LNCaP clone FGC (cell line): ENCODE results near the gene PTRH2.

ENCODE experiments used
- DNase-seq: peaks from one replicate; pipeline ENCODE4 v3.0.0-alpha.2; 2011; ENCODE audit warnings: low read depth
- H3K4me3 ChIP-seq: 2 replicates; pipeline ENCODE4 v1.5.1; 2011; ENCODE audit warnings: mild to moderate bottlenecking, low read depth, low read length, control low read depth
- TF ChIP-seq, protein P1 (sequence below): IDR thresholded peaks from 2 replicates; pipeline ENCODE4 v1.5.1; 2012; ENCODE audit warnings: mild to moderate bottlenecking; ENCODE audit not compliant: control insufficient read depth, insufficient read depth; ENCODE audit errors: extremely low read depth

PTRH2 gene

DNA sequence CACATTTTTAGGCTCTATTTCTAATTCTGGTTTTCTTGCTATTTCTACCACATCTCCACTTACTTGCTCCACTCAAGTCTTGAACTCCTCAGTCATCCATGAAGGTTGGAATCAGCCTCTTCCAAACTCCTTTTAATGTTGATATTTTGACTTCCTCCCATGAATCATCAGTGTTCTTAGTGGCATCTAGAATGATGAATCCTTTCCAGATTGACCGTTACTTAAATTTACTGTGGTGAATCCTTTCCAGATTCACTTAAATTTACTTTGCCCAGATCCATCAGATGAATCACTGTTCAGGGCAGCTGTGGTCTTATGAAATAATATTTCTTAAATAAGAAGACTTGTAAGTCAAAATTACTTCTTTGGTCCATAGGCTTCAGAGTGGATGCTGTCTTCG is 55.1 kb downstream of the PTRH2 start:
- TF ChIP-seq, protein P1, sequence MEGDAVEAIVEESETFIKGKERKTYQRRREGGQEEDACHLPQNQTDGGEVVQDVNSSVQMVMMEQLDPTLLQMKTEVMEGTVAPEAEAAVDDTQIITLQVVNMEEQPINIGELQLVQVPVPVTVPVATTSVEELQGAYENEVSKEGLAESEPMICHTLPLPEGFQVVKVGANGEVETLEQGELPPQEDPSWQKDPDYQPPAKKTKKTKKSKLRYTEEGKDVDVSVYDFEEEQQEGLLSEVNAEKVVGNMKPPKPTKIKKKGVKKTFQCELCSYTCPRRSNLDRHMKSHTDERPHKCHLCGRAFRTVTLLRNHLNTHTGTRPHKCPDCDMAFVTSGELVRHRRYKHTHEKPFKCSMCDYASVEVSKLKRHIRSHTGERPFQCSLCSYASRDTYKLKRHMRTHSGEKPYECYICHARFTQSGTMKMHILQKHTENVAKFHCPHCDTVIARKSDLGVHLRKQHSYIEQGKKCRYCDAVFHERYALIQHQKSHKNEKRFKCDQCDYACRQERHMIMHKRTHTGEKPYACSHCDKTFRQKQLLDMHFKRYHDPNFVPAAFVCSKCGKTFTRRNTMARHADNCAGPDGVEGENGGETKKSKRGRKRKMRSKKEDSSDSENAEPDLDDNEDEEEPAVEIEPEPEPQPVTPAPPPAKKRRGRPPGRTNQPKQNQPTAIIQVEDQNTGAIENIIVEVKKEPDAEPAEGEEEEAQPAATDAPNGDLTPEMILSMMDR = no peak
- DNase-seq = no peak
- H3K4me3 ChIP-seq = no peak overlapping the region

DNA sequence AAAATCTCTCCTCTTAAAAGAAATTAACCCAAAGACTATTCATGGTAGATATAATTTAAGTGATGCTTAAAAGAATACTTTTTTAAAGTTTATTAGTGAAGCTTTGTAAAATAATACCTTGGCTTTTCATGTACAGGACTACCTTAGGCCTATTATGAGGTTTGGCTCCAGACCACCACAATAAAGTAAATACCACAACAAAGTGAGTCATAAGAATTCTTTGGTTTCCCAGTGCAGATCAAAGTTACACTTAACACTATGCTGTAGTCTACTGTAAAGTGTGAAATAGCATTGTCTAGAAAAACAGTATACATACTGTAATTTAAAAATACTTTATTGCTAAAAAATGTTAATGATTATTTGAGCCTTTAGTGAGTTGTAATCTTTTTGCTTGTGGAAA is 55.9 kb downstream of the PTRH2 start:
- TF ChIP-seq, protein P1 = no peak
- H3K4me3 ChIP-seq = no peak overlapping the region

DNA sequence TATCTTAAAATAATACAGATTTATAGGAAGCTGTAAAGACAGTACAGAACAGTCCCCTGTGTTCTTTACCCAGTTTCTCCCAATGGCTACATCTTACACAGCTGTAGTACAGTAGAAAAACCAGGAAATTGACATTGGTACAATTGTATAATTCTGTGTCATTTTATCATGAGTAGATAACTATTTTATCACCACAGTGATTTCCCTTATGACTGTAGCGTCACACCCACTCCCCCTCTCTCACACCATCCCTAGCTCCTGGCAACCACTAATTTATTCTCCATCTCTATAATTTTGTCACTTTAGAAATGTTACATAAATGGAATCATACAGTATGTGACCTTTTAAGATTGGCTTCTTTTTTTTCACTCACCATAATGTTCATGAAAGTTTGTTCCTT is 56.6 kb downstream of the PTRH2 start:
- H3K4me3 ChIP-seq = no peak overlapping the region
- no peak for DNase-seq
- TF ChIP-seq, protein P1 = no peak

More for the DNA sequence above, 55.9 kb downstream of the PTRH2 start:
- DNase-seq = no peak

DNA sequence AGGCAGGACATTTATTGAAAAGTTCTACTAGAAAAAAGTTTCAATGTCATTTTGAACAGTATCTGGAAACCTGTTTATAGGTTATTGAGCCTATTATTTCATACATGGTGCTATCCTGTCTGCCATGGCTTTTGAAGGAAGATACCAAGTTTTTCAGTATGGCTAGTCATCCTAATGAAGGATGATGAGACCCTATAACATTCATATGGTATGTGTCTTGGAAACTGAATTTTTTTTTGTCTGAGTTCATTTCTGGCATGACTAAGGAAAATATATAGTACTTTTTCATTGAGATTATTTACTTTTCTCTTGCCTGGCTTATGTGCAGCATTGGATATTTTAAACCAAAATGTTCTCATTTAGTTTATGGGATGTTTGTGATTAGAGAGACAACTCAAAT is 57.3 kb downstream of the PTRH2 start:
- H3K4me3 ChIP-seq = no peak overlapping the region
- no peak for DNase-seq
- TF ChIP-seq, protein P1 = no peak
